ENCODE results near the gene TRIM65. TPM values are rescaled to one million over a fixed set of nuclear protein-coding genes. Genes with fewer than 3 reads are reported as not detected.
"Not testable (repeated sequence)": the region's sequence is repeated elsewhere in the genome, so short reads cannot be mapped to it uniquely, and the experiment has no call there.

Gene TRIM65
- polyA plus RNA-seq, 1 experiment = 6.5 TPM

- ChIA-PET CTCF (interaction anchor here (1.4 kb wide), 1 partner anchor 30 kb away, joined by 3 read pairs; no protein-coding TSS in a partner anchor), POLR2A (no interaction called here)
- Histone ChIP-seq H3K9me3 (ENCODE audit: control insufficient read depth, insufficient read depth, low read length) (no peaks in the 10 kb centered on the region; the same call in 1 of the 2 replicates), H3K27me3 (ENCODE audit: control insufficient read depth, insufficient read depth, low read length) (no peaks in the 10 kb centered on the region), H3K4me3 (ENCODE audit: low read depth, low read length) (no peak overlapping the region), H3K27ac (ENCODE audit: low read depth, low read length) (no peak overlapping the region)
- no peak for DNase-seq (ENCODE audit: low read depth, low spot score)
- no peak for TF ChIP-seq CTCF (IDR thresholded peaks at IDR 0.05; ENCODE audit: low read depth, low read length)
These were observed 5.6 kb downstream of the TRIM65 start for GRCh38 chr17:75891022-75891604.

GRCh38 chr17:75889454-75889853 lies 7.3 kb downstream of the TRIM65 start:
- CTCF ChIA-PET = interaction anchor here (1.4 kb wide), 1 partner anchor 28 kb away, joined by 3 read pairs; no protein-coding TSS in a partner anchor
- no peaks in the 10 kb centered on the region; the same call in 1 of the 2 replicates for H3K9me3 ChIP-seq (ENCODE audit: control insufficient read depth, insufficient read depth, low read length)
- H3K27me3 ChIP-seq (ENCODE audit: control insufficient read depth, insufficient read depth, low read length) = no peaks in the 10 kb centered on the region
- H3K4me3 ChIP-seq (ENCODE audit: low read depth, low read length) = no peak overlapping the region
- POLR2A ChIA-PET = no interaction called here
- no peak overlapping the region for H3K27ac ChIP-seq (ENCODE audit: low read depth, low read length)
- no peak for TF ChIP-seq CTCF (IDR thresholded peaks at IDR 0.05; ENCODE audit: low read depth, low read length)
- DNase-seq (ENCODE audit: low read depth, low spot score) = no peak

- Histone ChIP-seq H3K4me3 (ENCODE audit: low read depth, low read length) (no peak overlapping the region), H3K27ac (ENCODE audit: low read depth, low read length) (no peak overlapping the region), H3K27me3 (ENCODE audit: control insufficient read depth, insufficient read depth, low read length) (no peaks in the 10 kb centered on the region), H3K9me3 (ENCODE audit: control insufficient read depth, insufficient read depth, low read length) (no peaks in the 10 kb centered on the region; the same call in 1 of the 2 replicates)
- no peak for DNase-seq (ENCODE audit: low read depth, low spot score)
- no peak for TF ChIP-seq CTCF (IDR thresholded peaks at IDR 0.05; ENCODE audit: low read depth, low read length)
- CTCF ChIA-PET = no interaction called here
- POLR2A ChIA-PET = no interaction called here
These were observed 8.3 kb downstream of the TRIM65 start for GRCh38 chr17:75888484-75888883.

- H3K9me3 ChIP-seq (ENCODE audit: control insufficient read depth, insufficient read depth, low read length); H3K4me3 ChIP-seq (ENCODE audit: low read depth, low read length); CTCF ChIA-PET; DNase-seq (ENCODE audit: low read depth, low spot score); H3K27ac ChIP-seq (ENCODE audit: low read depth, low read length); H3K27me3 ChIP-seq (ENCODE audit: control insufficient read depth, insufficient read depth, low read length): not testable (repeated sequence)
- POLR2A ChIA-PET = interaction anchor here (0.7 kb wide), 1 partner anchor 27 kb away, joined by 12 read pairs; no protein-coding TSS in a partner anchor
These were observed 10.9 kb downstream of the TRIM65 start for GRCh38 chr17:75885860-75886259.

- ChIA-PET CTCF (no interaction called here), POLR2A (no interaction called here)
- no peak for DNase-seq (ENCODE audit: low read depth, low spot score)
- H3K27ac ChIP-seq (ENCODE audit: low read depth, low read length) = no peak overlapping the region
- no peaks in the 10 kb centered on the region for H3K9me3 ChIP-seq (ENCODE audit: control insufficient read depth, insufficient read depth, low read length)
- H3K27me3 ChIP-seq (ENCODE audit: control insufficient read depth, insufficient read depth, low read length) = peaks cover 6% of the 10 kb centered on the region
- H3K4me3 ChIP-seq (ENCODE audit: low read depth, low read length) = no peak overlapping the region
- TF ChIP-seq CTCF (IDR thresholded peaks at IDR 0.05; ENCODE audit: low read depth, low read length) = no peak
These were observed 11.3 kb downstream of the TRIM65 start for GRCh38 chr17:75885431-75885830.

All from AG04450 (cell line).